Right forelimb (tissue), 1 donor: ENCODE results near the gene PBX1.
"Not testable (repeated sequence)": the region's sequence is repeated elsewhere in the genome, so short reads cannot be mapped to it uniquely, and the experiment has no call there.

Source experiments
- DNase-seq: peaks from one replicate; pipeline ENCODE4 v3.0.0-alpha.2; 2018

Gene PBX1

DNA sequence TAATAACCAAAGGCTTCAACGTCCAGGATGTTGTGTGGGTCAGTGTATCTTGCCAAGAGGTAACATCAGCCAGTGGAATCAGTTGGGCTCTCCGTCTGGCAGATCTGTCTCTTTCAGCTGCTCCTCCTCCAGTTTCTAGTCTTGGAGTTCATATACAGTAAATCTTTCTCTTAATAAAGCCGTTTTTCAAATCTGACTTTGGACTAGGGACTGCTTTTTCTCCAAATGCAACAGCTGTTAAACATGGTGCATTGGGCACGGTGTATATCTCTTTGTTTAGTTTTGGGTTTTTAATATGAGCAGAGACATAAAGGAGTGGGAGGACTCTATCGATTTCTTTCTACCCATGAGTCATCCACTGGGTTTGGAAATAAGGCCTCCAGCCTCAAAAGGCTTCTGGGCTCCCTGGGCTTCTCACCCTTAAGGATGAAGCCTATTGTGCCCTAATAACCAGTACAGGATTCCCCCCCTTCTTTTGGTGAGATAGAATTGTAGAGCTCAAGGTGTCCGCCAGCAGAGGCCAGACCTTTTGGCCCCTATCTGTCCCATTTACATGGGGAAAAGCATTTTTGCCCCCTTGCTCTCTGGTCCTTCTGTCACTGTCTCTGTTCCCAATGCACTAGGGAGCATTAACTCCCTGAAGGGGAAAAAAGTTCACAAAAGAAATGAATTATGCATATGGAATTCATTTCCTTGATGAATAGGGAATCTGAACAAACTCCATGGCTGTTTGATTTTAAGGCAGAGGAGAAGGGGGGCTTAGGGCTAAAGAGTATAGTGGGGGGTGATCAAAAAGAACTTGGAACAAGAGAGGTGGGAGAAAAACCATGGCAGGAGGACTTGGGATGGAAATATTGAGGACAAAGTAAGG lies 86.0 kb downstream of the PBX1 start:
- no peak for DNase-seq

DNA sequence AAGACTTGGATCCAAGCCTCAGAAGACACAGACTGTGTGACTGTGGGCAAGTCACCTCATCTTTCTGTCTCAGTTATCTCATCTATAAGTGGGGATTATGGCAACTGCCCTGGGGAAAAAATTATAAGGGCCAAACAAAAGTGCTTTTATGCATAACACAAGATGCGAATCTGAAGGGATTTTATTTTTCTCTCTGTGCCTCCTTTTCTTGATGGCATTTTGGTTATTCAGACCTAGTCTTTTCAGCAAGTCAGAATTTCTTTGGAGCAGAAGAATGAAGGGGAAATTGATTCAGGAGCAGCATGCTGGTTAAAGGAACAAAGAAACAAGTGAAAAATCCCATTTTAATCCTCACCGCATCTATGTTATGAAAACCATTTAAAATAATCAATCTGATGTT lies 86.9 kb downstream of the PBX1 start:
- DNase-seq, result no peak

DNA sequence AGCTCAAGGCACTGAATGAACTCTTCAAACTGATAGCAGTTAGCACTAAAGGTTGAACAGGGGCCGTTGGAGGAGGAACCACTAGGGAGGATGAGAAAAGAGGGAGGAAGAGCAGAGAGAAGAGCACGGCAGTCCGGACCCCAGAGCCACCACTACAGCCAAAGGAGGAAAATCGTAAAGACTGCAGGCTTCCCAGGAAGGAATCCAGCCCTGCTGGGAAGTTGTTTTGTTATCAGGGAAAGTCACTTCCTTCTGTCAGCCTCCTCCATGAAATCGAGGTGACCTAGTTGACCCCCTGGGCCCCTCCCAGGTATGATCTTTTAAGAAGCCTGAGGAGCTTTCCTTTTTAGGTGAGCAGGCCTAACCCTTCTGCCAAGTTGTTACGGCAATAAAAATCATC lies 88.2 kb downstream of the PBX1 start:
- DNase-seq, result no peak

GRCh38 chr1:164648636-164649035 lies 89.7 kb downstream of the PBX1 start:
- no peak for DNase-seq

- no peak for DNase-seq
Measured at GRCh38 chr1:164649146-164649545, 90.2 kb downstream of the PBX1 start.

- DNase-seq, result no peak
Measured at GRCh38 chr1:164650531-164650930, 91.5 kb downstream of the PBX1 start.

GRCh38 chr1:164651351-164651951 lies 92.5 kb downstream of the PBX1 start:
- no peak for DNase-seq

DNA sequence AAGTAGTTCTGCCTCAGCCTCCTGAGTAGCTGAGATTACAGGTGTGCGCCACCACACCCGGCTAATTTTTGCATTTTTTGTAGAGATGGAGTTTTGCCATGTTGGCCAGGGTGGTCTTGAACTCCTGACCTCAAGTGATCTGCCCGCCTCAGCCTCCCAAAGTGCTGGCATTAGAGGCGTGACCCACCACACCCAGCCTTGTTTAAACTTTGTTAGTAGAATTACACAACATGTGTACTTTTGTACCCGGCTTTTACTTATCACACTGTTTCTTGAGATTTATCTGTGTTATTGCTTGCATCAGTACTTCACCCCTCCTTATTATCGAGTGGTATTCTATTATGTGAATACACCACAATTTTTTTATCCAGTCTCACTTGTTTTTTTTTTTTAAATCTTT lies 94.0 kb downstream of the PBX1 start:
- not testable (repeated sequence) for DNase-seq

- no peak for DNase-seq
Measured at GRCh38 chr1:164653705-164654104, 94.7 kb downstream of the PBX1 start.

DNA sequence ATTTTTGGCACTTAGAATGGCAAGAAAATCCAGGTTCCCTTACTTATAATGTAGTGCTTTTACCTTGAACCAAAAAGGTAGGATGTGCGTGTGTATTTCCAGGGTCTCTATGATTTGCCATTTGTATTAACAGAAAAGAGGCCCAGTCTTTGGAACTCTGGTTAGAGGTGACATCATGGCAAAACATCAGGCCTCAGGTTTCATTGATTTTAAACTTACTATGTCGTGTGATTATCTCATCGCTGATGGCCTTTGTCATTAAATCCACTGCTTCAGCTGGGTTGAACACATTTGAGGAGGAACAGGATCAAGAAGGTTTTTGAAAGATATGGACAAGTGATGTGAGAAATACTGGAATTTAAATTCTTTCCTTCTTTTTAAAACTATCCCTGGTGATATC lies 95.2 kb downstream of the PBX1 start:
- no peak for DNase-seq

- no peak for DNase-seq
Measured at GRCh38 chr1:164658864-164659263, 99.9 kb downstream of the PBX1 start.

- no peak for DNase-seq
Measured at GRCh38 chr1:164659621-164660411, 100.8 kb downstream of the PBX1 start.

DNA sequence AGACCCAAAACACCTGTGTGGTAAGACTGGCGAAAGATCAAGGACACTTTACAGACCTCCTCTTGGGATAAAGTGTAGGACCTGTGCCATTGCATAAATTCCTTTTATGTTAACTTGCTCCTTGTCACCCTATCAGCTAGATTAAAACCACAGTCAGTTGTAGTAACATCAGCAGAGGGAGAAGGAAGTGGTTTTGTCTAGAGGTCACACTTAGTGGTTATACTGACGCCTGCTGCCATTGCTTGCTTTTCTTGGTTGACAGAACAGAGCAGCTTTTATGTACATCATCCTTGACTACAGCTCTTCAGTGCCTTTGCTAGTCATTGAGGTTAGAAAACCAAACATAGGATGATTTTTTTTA lies 101.4 kb downstream of the PBX1 start:
- DNase-seq, result no peak

DNA sequence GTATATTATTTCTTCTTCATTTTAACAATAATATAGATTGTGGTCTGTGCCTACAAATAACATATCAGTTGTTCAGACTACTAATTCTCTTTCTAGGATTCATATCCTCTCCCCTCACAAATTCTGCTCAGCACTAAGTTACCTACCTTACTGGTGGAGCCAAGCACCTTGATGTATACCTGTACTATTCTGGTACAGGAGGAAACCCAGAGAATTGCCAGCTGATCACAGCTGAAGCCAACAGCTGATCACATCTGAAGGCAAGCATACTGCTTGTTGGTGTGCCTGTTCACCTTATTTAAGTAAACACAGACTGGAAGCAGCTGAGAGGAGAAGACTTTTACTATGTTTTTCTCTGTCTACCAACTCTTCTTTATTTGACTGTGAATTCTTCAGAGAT lies 101.8 kb downstream of the PBX1 start:
- no peak for DNase-seq

GRCh38 chr1:164662462-164662861 lies 103.5 kb downstream of the PBX1 start:
- no peak for DNase-seq

DNA sequence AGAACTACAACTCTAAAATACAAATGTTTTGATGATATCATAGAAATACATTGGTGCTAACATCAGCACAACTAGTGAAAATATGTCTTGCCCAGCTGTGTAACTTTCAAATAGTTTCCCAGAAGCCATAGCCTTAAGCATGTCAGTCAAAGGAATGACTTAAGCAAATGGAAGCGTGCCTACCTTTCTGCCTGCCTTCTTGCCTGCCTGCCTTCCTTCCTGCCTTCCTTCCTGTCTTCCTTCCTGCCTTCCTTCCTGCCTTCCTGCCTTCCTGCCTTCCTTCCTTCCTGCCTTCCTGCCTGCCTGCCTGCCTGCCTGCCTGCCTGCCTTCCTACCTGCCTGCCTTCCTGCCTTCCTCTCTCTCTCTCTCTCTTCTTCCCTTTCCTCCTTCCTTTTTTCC lies 104.0 kb downstream of the PBX1 start:
- no peak for DNase-seq

DNA sequence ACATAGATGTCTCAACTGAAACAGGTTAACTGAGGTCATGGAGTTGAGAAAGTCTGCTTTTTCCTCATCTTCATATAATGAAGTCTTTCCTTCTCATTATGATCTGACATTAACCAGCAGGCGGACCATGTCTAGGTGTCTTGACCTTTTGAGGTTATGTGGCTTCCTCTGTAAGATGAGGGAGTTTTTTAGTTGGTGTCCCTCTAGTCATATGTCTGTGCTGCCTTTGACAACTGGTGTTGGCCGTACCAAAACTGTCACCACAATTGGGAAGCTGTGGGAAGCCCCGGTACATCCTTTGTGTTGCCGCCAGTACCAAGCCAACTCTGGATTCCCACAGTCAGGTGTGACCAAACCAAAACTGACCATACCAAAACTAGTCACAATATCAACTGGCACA lies 105.1 kb downstream of the PBX1 start:
- DNase-seq, result no peak

GRCh38 chr1:164667001-164667400 lies 108.0 kb downstream of the PBX1 start:
- no peak for DNase-seq

GRCh38 chr1:164667600-164667999 lies 108.6 kb downstream of the PBX1 start:
- no peak for DNase-seq

DNA sequence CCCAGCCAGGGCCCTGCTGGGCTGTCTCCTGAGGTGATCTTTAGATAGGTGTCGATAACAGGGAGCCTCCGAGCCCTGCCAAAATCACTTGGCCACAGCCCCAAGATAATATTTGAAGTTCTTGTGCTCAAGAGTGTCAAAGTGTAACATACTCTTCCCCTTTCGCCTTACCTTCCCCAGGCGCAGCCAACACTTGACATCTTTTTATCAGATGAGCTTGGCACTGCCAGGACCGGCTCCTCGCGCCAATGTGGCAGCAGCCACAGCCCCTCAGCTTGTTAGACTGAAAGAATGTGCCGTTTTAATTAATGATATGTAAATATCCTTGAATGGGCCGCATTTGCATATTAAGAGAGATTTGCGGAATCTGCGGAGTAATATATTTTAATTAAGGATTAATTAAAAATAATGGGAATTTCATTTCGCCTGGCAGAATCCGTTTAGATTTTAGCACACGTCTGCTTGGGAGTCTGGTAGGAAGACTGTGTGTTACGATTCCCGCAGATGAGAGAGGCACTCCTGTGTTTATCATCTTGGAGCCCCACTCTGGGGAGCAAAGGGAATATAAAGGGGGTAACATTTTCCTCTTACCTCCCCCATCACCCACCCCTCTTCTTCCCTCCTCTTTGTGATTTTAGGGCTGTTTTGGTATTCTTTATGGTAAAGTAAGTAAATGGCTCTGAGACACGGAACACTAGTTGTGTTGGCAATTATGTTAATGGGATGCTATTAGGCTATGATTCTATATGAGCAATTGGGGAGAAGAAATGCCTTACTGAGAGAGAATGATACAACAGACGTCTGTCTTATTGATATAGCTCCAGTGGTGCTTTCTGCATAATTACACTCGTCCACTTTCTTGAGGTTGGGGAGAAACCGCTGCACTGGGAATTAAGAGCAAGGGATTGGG lies 109.8 kb downstream of the PBX1 start:
- no peak for DNase-seq

DNA sequence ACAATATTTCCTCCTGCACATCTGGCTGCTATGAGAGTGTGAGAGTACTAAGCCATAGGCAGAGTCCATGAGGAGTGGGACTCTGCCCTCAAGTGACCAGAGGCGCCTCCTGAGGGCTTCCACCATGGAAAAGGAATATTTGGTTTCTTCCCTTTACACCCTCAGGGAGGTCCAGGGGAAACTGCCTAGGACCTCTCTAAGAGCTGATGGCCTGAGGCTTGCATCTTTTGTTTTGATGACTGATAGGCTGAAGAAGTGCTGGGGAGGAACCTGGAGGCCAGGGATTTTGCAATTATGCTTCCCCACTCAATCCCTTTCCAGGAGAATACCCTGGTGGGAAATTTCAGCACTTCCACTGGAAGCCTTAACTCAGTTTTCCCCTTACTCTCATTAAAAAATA lies 111.0 kb downstream of the PBX1 start:
- no peak for DNase-seq

DNA sequence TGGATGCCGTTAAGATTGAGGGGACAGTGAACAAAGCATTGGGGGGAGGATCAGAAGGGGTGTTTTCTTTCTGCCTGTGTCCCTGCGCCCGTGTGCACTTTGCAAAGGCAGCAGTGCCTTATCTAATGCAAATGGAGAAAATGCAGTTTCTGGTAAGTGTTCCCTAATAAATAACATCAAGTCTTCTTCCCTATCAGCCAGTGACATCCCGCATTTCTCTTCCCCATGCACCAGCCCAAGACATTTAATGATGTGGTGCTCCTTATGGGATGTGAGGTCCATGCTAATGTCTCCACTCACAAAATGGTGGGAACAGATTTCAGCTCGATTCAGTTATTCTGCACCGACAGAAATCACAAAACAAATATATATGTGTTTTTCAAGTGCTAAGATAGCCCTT lies 111.8 kb downstream of the PBX1 start:
- DNase-seq, result no peak
